B cell (primary cell): Measurements from ENCODE around the gene MILR1. TPM values are rescaled to one million over a fixed set of nuclear protein-coding genes. Genes with fewer than 3 reads are reported as not detected.

Experiments
- ATAC-seq: fragments of 200-7000 bp; cut with Tn5 transposase; one replicate; pipeline ENCODE4 v1.10.0; 2021; ENCODE audit warnings: low read depth, mild to moderate bottlenecking, moderate number of reproducible peaks, moderate library complexity
- CTCF ChIA-PET: fragments of 350-600 bp; sonication (Branson Sonifier 250); formaldehyde crosslinking; loops from one replicate; lab custom pipeline; 2021; ENCODE audit warnings: antibody characterized with exemption, inconsistent platforms; lab: Charles Lee
- POLR2A ChIA-PET: fragments of 350-600 bp; sonication (Branson Sonifier 250); formaldehyde crosslinking; loops from one replicate; lab custom pipeline; 2021; ENCODE audit warnings: antibody characterized with exemption; lab: Charles Lee
- DNase-seq: peaks from one replicate; pipeline ENCODE4 v3.0.0; 2013
- H2AFZ ChIP-seq: 2 replicates; pipeline ENCODE4 v1.6.1; 2012; ENCODE audit warnings: mild to moderate bottlenecking, low read depth, low read length; ENCODE audit not compliant: insufficient read depth, poor library complexity, severe bottlenecking
- H3K27ac ChIP-seq, 2 donors: 1 replicate in 1 of 2; 2 replicates in 1 of 2; pipeline ENCODE4 v1.5.1; 2012 to 2013; ENCODE audit warnings: low read length in 2 of 2, mild to moderate bottlenecking in 2 of 2, moderate library complexity in 1 of 2
- H3K27me3 ChIP-seq, 4 experiments: fragments of 200-600 bp in 1 of 4; sonication (generic) in 1 of 4; replicated peaks in 1 of 4; 1 replicate in 2 of 4; 2 replicates in 2 of 4; pipeline versions ENCODE4 v1.6.1 to v1.7.0; 2013 to 2016; ENCODE audit warnings: low read length in 3 of 4, mild to moderate bottlenecking in 2 of 4, mixed read lengths in 1 of 4, moderate library complexity in 1 of 4; ENCODE audit not compliant: insufficient read depth in 4 of 4, control insufficient read depth in 3 of 4; ENCODE audit errors: control extremely low read depth in 1 of 4
- H3K36me3 ChIP-seq, 2 experiments: replicated peaks in 1 of 2; 1 replicate in 1 of 2; 2 replicates in 1 of 2; pipeline versions ENCODE4 v1.6.1 to v1.7.1; 2013; ENCODE audit warnings: low read length in 1 of 2; ENCODE audit not compliant: insufficient read depth in 2 of 2, control insufficient read depth in 1 of 2; ENCODE audit errors: control extremely low read depth in 1 of 2, extremely low read depth in 1 of 2
- H3K4me1 ChIP-seq, 2 donors: fragments of 200-600 bp in 1 of 2; sonication (generic) in 1 of 2; 1 replicate in 1 of 2; 2 replicates in 1 of 2; pipeline versions ENCODE4 v1.5.1 to v1.6.1; 2013 to 2017; ENCODE audit warnings: low read length in 2 of 2; ENCODE audit not compliant: control insufficient read depth in 2 of 2, insufficient read depth in 2 of 2
- H3K4me2 ChIP-seq: replicated peaks from 2 replicates; pipeline ENCODE3; 2012; ENCODE audit warnings: mild to moderate bottlenecking, low read depth, low read length; ENCODE audit not compliant: poor library complexity, severe bottlenecking
- H3K4me3 ChIP-seq, 5 experiments: fragments of 200-600 bp in 1 of 5; sonication (generic) in 1 of 5; 1 replicate in 3 of 5; 2 replicates in 2 of 5; pipeline versions ENCODE4 v1.5.1 to v1.7.0; 2011 to 2016; ENCODE audit warnings: low read length in 4 of 5, mild to moderate bottlenecking in 4 of 5, low read depth in 2 of 5, control low read depth in 1 of 5, moderate library complexity in 1 of 5; ENCODE audit not compliant: insufficient read depth in 1 of 5; ENCODE audit errors: control extremely low read depth in 1 of 5, extremely low read depth in 1 of 5
- H3K79me2 ChIP-seq: fragments of 200-600 bp; sonication (generic); one replicate; pipeline ENCODE4 v1.6.0; 2016; ENCODE audit warnings: low read length; ENCODE audit not compliant: control insufficient read depth, insufficient read depth
- H3K9ac ChIP-seq: fragments of 200-600 bp; sonication (generic); 2 replicates; pipeline ENCODE4 v1.6.1; 2017; ENCODE audit warnings: mild to moderate bottlenecking, low read length, moderate library complexity
- H3K9me3 ChIP-seq, 3 donors: one replicate each; pipeline versions ENCODE4 v1.6.1 to v1.7.1; 2013; ENCODE audit warnings: low read length in 2 of 3; ENCODE audit not compliant: control insufficient read depth in 2 of 3, insufficient read depth in 1 of 3; ENCODE audit errors: control extremely low read depth in 1 of 3
- H4K20me1 ChIP-seq: 2 replicates; pipeline ENCODE4 v1.6.0; 2012; ENCODE audit warnings: mild to moderate bottlenecking, low read length; ENCODE audit not compliant: insufficient read depth, control insufficient read depth, poor library complexity, severe bottlenecking
- H3K27ac Mint-ChIP-seq: one replicate; pipeline ENCODE4 v1.8.0; 2021; ENCODE audit warnings: mixed read lengths
- H3K27me3 Mint-ChIP-seq: one replicate; pipeline ENCODE4 v1.8.0; 2021; ENCODE audit warnings: mixed read lengths
- H3K4me1 Mint-ChIP-seq: one replicate; pipeline ENCODE4 v1.8.0; 2021; ENCODE audit warnings: mixed read lengths
- H3K4me3 Mint-ChIP-seq: one replicate; pipeline ENCODE4 v1.8.0; 2021; ENCODE audit warnings: mixed read lengths
- H3K9me3 Mint-ChIP-seq: one replicate; pipeline ENCODE4 v1.8.0; 2022; ENCODE audit warnings: mixed read lengths; ENCODE audit not compliant: insufficient read depth
- EZH2 ChIP-seq: IDR thresholded peaks from 2 replicates; pipeline ENCODE4 v1.6.1; 2012; ENCODE audit warnings: borderline replicate concordance, low read depth, mild to moderate bottlenecking, moderate library complexity, low read length; ENCODE audit not compliant: insufficient read depth, poor library complexity, severe bottlenecking
- WGBS: methylation state at CpG from one replicate; pipeline ENCODE4 v1.1.5; 2013; ENCODE audit warnings: missing lambda C conversion rate; ENCODE audit not compliant: insufficient coverage; 5-methylcytosine and 5-hydroxymethylcytosine counted together
- intact Hi-C: fragments of 100-400 bp; cut with micrococcal nuclease; formaldehyde crosslinking; loops from one replicate; pipeline ENCODE4 v1.10.0; 2022
- polyA plus RNA-seq: library from polyadenylated mRNA; depleted of rRNA; stranded (reverse); fragments of >200 nt; gene quantifications from 2 replicates; pipeline ENCODE4 v1.2.3, GENCODE V29; 2012
- total RNA-seq, 2 donors: library from RNA; stranded (reverse); fragments of 120-200 nt in 1 of 2; gene quantifications; 1 replicate in 1 of 2; 2 replicates in 1 of 2; pipeline versions ENCODE4 v1.2.3 to v1.2.4, GENCODE V29; 2013 to 2022
- TF ChIP-seq, protein P1 (sequence below): fragments of 200-600 bp; IDR thresholded peaks from one replicate; pipeline ENCODE4 v1.8.0; 2022; ENCODE audit warnings: antibody characterized with exemption, mild to moderate bottlenecking

MILR1 gene
- total and polyA plus RNA-seq, 2 donors (not counting 1 experiment from before 2014, with no cell fraction given): 9.4 to 38.0 TPM

DNA sequence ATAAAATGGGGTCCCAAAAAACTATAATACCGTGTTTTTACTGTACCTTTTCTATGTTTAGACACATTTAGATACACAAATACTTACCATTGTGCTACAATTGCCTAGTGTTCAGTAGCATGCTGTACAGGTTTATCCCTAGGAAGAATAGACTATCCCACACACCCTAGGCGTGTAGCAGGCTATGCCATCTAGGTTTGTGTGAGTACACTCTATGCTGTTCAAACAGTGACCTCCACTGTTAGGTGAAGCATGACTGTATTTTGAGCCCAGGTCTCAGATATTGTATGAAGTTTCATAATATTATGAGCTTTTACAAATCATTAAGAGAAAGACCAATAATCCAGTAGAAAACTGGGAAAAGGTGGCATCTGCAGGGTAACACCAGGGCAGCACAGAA is 23.6 kb downstream of the MILR1 start:
- Histone ChIP-seq H3K79me2 (no peaks in the 10 kb centered on the region), H3K4me2 (no peak overlapping the region), H3K36me3 (peaks cover 15 to 33% of the 10 kb centered on the region in 2 experiments), H2AFZ (no peak overlapping the region), H4K20me1 (no peaks in the 10 kb centered on the region), H3K27ac (no peak overlapping the region), H3K9ac (no peak overlapping the region), H3K27me3 (no peaks in the 10 kb centered on the region), H3K4me3 (no peak overlapping the region), H3K4me1 (peaks cover 4 to 11% of the 10 kb centered on the region in 2 donors), H3K9me3 (no peaks in the 10 kb centered on the region)
- H3K27me3 Mint-ChIP-seq: no peaks in the 10 kb centered on the region
- TF ChIP-seq, protein P1, sequence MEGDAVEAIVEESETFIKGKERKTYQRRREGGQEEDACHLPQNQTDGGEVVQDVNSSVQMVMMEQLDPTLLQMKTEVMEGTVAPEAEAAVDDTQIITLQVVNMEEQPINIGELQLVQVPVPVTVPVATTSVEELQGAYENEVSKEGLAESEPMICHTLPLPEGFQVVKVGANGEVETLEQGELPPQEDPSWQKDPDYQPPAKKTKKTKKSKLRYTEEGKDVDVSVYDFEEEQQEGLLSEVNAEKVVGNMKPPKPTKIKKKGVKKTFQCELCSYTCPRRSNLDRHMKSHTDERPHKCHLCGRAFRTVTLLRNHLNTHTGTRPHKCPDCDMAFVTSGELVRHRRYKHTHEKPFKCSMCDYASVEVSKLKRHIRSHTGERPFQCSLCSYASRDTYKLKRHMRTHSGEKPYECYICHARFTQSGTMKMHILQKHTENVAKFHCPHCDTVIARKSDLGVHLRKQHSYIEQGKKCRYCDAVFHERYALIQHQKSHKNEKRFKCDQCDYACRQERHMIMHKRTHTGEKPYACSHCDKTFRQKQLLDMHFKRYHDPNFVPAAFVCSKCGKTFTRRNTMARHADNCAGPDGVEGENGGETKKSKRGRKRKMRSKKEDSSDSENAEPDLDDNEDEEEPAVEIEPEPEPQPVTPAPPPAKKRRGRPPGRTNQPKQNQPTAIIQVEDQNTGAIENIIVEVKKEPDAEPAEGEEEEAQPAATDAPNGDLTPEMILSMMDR: no peak
- no peak for TF ChIP-seq EZH2
- ChIA-PET POLR2A (no interaction called here), CTCF (interaction anchor here (1.0 kb wide), 1 partner anchor 53 kb away, joined by 4 read pairs; no protein-coding TSS in a partner anchor)
- no peak overlapping the region for H3K4me3 Mint-ChIP-seq
- WGBS: 100% methylated on average over 1 of the region's 2 CpGs
- H3K4me1 Mint-ChIP-seq: peaks cover 4% of the 10 kb centered on the region
- ATAC-seq (no peak), DNase-seq (no peak)
- intact Hi-C loops: no loop called here
- no peaks in the 10 kb centered on the region for H3K9me3 Mint-ChIP-seq
- peak overlapping the region; percentile 26 for H3K27ac Mint-ChIP-seq

DNA sequence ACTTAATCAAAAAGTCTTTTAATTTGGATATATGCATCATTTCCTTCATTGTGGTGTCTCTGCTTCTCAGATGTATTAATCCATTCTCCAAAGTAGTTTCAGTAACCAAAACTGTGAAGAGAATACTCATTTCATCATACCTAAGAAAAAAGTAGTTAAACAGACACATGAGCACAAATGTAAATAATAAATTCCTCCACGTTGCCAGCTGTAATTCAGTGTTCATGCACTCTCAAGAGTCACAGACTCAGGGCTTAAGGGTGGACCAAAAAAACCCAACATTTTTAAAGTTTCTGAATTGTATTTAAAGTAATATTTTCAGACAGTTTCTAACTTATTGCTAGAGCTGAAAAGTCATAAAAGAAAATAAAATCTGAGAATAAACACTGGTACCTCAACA is 28.9 kb downstream of the MILR1 start:
- Histone ChIP-seq H3K36me3 (peaks cover 15 to 49% of the 10 kb centered on the region in 2 experiments), H3K4me3 (no peak overlapping the region), H3K27me3 (no peaks in the 10 kb centered on the region), H3K4me2 (no peak overlapping the region), H3K9ac (no peak overlapping the region), H3K27ac (no peak overlapping the region), H4K20me1 (no peaks in the 10 kb centered on the region), H3K4me1 (peaks cover 4 to 11% of the 10 kb centered on the region in 2 donors), H3K79me2 (no peaks in the 10 kb centered on the region), H2AFZ (no peak overlapping the region), H3K9me3 (no peaks in the 10 kb centered on the region)
- DNase-seq (no peak), ATAC-seq (no peak)
- Mint-ChIP-seq H3K9me3 (no peaks in the 10 kb centered on the region), H3K4me1 (peaks cover 4% of the 10 kb centered on the region), H3K27me3 (no peaks in the 10 kb centered on the region), H3K4me3 (no peak overlapping the region), H3K27ac (no peak overlapping the region)
- intact Hi-C loops: no loop called here
- no peak for TF ChIP-seq EZH2
- WGBS: no CpG with 5 or more reads among the region's 1 CpG
- POLR2A ChIA-PET: interaction anchor here (0.6 kb wide), 1 partner anchor 582 kb away, joined by 6 read pairs; no protein-coding TSS in a partner anchor
- CTCF ChIA-PET: interaction anchor here (0.6 to 2.0 kb wide), 4 partner anchors 10 to 58 kb away, joined by 4 to 8 read pairs (median 4); no protein-coding TSS in a partner anchor
